Measurements from ENCODE around the gene GLDC.

Gene GLDC

GRCh38 chr9:6538666-6539071 lies 106.9 kb downstream of the GLDC start:
- H3K4me3 ChIP-seq (ENCODE audit: low read depth, low read length): no peak overlapping the region
- TF ChIP-seq CTCF (IDR thresholded peaks at IDR 0.05; ENCODE audit: low read depth, low read length): no peak

GRCh38 chr9:6535594-6535993 lies 109.9 kb downstream of the GLDC start:
- TF ChIP-seq CTCF (IDR thresholded peaks at IDR 0.05; ENCODE audit: low read depth, low read length): no peak
- H3K4me3 ChIP-seq (ENCODE audit: low read depth, low read length): no peak overlapping the region

- no peak for TF ChIP-seq CTCF (IDR thresholded peaks at IDR 0.05; ENCODE audit: low read depth, low read length)
- H3K4me3 ChIP-seq (ENCODE audit: low read depth, low read length): peak overlapping the region; percentile 8; the same call in 1 of the 2 replicates
These were observed 120.0 kb downstream of the GLDC start for GRCh38 chr9:6525326-6526045.

GRCh38 chr9:6522263-6522662 lies 123.3 kb downstream of the GLDC start:
- TF ChIP-seq CTCF (IDR thresholded peaks at IDR 0.05; ENCODE audit: low read depth, low read length): no peak
- H3K4me3 ChIP-seq (ENCODE audit: low read depth, low read length): no peak overlapping the region

GRCh38 chr9:6512085-6512657 lies 133.4 kb downstream of the GLDC start:
- no peak for TF ChIP-seq CTCF (IDR thresholded peaks at IDR 0.05; ENCODE audit: low read depth, low read length)
- H3K4me3 ChIP-seq (ENCODE audit: low read depth, low read length): no peak overlapping the region

GRCh38 chr9:6506571-6506970 lies 139.0 kb downstream of the GLDC start:
- TF ChIP-seq CTCF (IDR thresholded peaks at IDR 0.05; ENCODE audit: low read depth, low read length): no peak
- H3K4me3 ChIP-seq (ENCODE audit: low read depth, low read length): no peak overlapping the region

GRCh38 chr9:6502399-6502798 lies 143.1 kb downstream of the GLDC start:
- TF ChIP-seq CTCF (IDR thresholded peaks at IDR 0.05; ENCODE audit: low read depth, low read length): no peak
- no peak overlapping the region for H3K4me3 ChIP-seq (ENCODE audit: low read depth, low read length)
